HEK293 (cell line): ENCODE data around the gene SMC3.
A peak's percentile ranks its signal among the peaks of the same experiment; 100 is the strongest.

Experiments used
- ELK4 ChIP-seq: IDR thresholded peaks from 2 replicates; pipeline ENCODE4 v1.6.1; 2011; ENCODE audit warnings: mild to moderate bottlenecking, low read depth, low read length, borderline replicate concordance
- GLI2 ChIP-seq: fragments of 450-650 bp; formaldehyde crosslinking; IDR thresholded peaks from 2 replicates; pipeline ENCODE4; 2017; ENCODE audit warnings: missing biosample characterization, missing genetic modification characterization, low read depth, borderline replicate concordance
- GLIS1 ChIP-seq: fragments of 450-650 bp; formaldehyde crosslinking; IDR thresholded peaks from 2 replicates; pipeline ENCODE4 v1.5.1; 2016; ENCODE audit warnings: missing biosample characterization, missing genetic modification characterization
- IKZF3 ChIP-seq: fragments of 450-650 bp; IDR thresholded peaks from 2 replicates; pipeline ENCODE4 v1.5.0; 2018; ENCODE audit warnings: missing biosample characterization, mild to moderate bottlenecking, missing genetic modification characterization, moderate library complexity
- KLF7 ChIP-seq: fragments of 450-650 bp; formaldehyde crosslinking; IDR thresholded peaks from 2 replicates; pipeline ENCODE4 v1.5.1; 2016; ENCODE audit warnings: missing biosample characterization, missing genetic modification characterization, borderline replicate concordance
- KLF9 ChIP-seq: fragments of 450-650 bp; formaldehyde crosslinking; IDR thresholded peaks from 2 replicates; pipeline ENCODE4 v1.5.1; 2016; ENCODE audit warnings: missing biosample characterization, missing genetic modification characterization, low read depth
- MEIS1 ChIP-seq: sonication (generic); formaldehyde crosslinking; IDR thresholded peaks from 2 replicates; pipeline ENCODE4 v1.8.1; 2022; ENCODE audit warnings: missing genetic modification reagents, mild to moderate bottlenecking, borderline replicate concordance
- MYNN ChIP-seq: fragments of 450-650 bp; formaldehyde crosslinking; IDR thresholded peaks from 2 replicates; pipeline ENCODE4 v1.5.1; 2016; ENCODE audit warnings: missing biosample characterization, missing genetic modification characterization, borderline replicate concordance
- MZF1 ChIP-seq: fragments of 450-650 bp; formaldehyde crosslinking; IDR thresholded peaks from 2 replicates; pipeline ENCODE4 v1.5.1; 2017; ENCODE audit warnings: missing biosample characterization, missing genetic modification characterization, borderline replicate concordance
- OSR2 ChIP-seq: fragments of 450-650 bp; formaldehyde crosslinking; IDR thresholded peaks from 2 replicates; pipeline ENCODE4 v1.5.1; 2016; ENCODE audit warnings: missing biosample characterization, missing genetic modification characterization
- SP7 ChIP-seq: fragments of 450-650 bp; formaldehyde crosslinking; IDR thresholded peaks from 2 replicates; pipeline ENCODE4 v1.5.1; 2016; ENCODE audit warnings: missing biosample characterization, missing genetic modification characterization
- TSHZ1 ChIP-seq: fragments of 450-650 bp; formaldehyde crosslinking; IDR thresholded peaks from 2 replicates; pipeline ENCODE4 v1.5.1; 2016; ENCODE audit warnings: missing biosample characterization, missing genetic modification characterization, borderline replicate concordance
- WT1 ChIP-seq: fragments of 450-650 bp; formaldehyde crosslinking; IDR thresholded peaks from 2 replicates; pipeline ENCODE4 v1.5.1; 2016; ENCODE audit warnings: missing biosample characterization, missing genetic modification characterization
- ZBTB20 ChIP-seq: fragments of 450-650 bp; formaldehyde crosslinking; IDR thresholded peaks from 2 replicates; pipeline ENCODE4 v1.5.1; 2016; ENCODE audit warnings: missing biosample characterization, missing genetic modification characterization
- ZBTB7A ChIP-seq: fragments of 450-650 bp; formaldehyde crosslinking; IDR thresholded peaks from 2 replicates; pipeline ENCODE4 v1.5.1; 2016; ENCODE audit warnings: low read depth, missing biosample characterization, missing genetic modification characterization
- ZNF19 ChIP-seq: fragments of 450-650 bp; formaldehyde crosslinking; IDR thresholded peaks from 2 replicates; pipeline ENCODE4; 2016; ENCODE audit warnings: missing biosample characterization, missing genetic modification characterization, low read depth
- ZNF2 ChIP-seq: fragments of 450-650 bp; formaldehyde crosslinking; IDR thresholded peaks from 2 replicates; pipeline ENCODE4 v1.5.1; 2016; ENCODE audit warnings: missing biosample characterization, missing genetic modification characterization
- ZNF211 ChIP-seq: fragments of 450-650 bp; formaldehyde crosslinking; IDR thresholded peaks from 2 replicates; pipeline ENCODE4 v1.5.1; 2016; ENCODE audit warnings: low read depth, missing biosample characterization, missing genetic modification characterization
- ZNF221 ChIP-seq: fragments of 450-650 bp; formaldehyde crosslinking; IDR thresholded peaks from 2 replicates; pipeline ENCODE4 v1.5.1; 2017; ENCODE audit warnings: missing biosample characterization, missing genetic modification characterization, borderline replicate concordance
- ZNF280D ChIP-seq: fragments of 450-650 bp; formaldehyde crosslinking; IDR thresholded peaks from 2 replicates; pipeline ENCODE4 v1.5.1; 2016; ENCODE audit warnings: missing biosample characterization, missing genetic modification characterization
- ZNF354C ChIP-seq: fragments of 450-650 bp; formaldehyde crosslinking; IDR thresholded peaks from 2 replicates; pipeline ENCODE4 v1.5.1; 2016; ENCODE audit warnings: missing biosample characterization, missing genetic modification characterization, low read depth, borderline replicate concordance
- ZNF433 ChIP-seq: fragments of 450-650 bp; formaldehyde crosslinking; IDR thresholded peaks from 2 replicates; pipeline ENCODE4 v1.5.1; 2016; ENCODE audit warnings: missing biosample characterization, missing genetic modification characterization, low read depth
- ZNF473 ChIP-seq: fragments of 450-650 bp; formaldehyde crosslinking; IDR thresholded peaks from 2 replicates; pipeline ENCODE4 v1.5.1; 2017; ENCODE audit warnings: missing biosample characterization, missing genetic modification characterization
- ZNF510 ChIP-seq: fragments of 450-650 bp; formaldehyde crosslinking; IDR thresholded peaks from 2 replicates; pipeline ENCODE4 v1.5.1; 2018; ENCODE audit warnings: mild to moderate bottlenecking, missing genetic modification characterization, missing biosample characterization; ENCODE audit not compliant: insufficient replicate concordance
- ZNF518A ChIP-seq: fragments of 450-650 bp; formaldehyde crosslinking; conservative IDR thresholded peaks from 2 replicates; pipeline ENCODE4 v1.5.1; 2016; ENCODE audit warnings: low read depth, missing biosample characterization, missing genetic modification characterization
- ZNF624 ChIP-seq: fragments of 450-650 bp; formaldehyde crosslinking; IDR thresholded peaks from 2 replicates; pipeline ENCODE4 v1.5.1; 2017; ENCODE audit warnings: missing biosample characterization, missing genetic modification characterization
- ZNF704 ChIP-seq: fragments of 450-650 bp; formaldehyde crosslinking; IDR thresholded peaks from 2 replicates; pipeline ENCODE4 v1.5.1; 2016; ENCODE audit warnings: missing biosample characterization, missing genetic modification characterization

The SMC3 gene

GRCh38 chr10:110641256-110641655 is 73.8 kb downstream of the SMC3 start (continued):
- TF ChIP-seq MZF1 (tag by site-specific recombination), result no peak
- no peak for TF ChIP-seq ZNF211 (tag by site-specific recombination)
- TF ChIP-seq ZBTB7A, result no peak
- 0 out of 2 replicates have a peak, but pooled peaks have one; percentile 21 for TF ChIP-seq GLIS1 (tag by site-specific recombination)
- peak; percentile 62; the same call in 1 of the 2 replicates for TF ChIP-seq TSHZ1 (tag by site-specific recombination)
- no peak for TF ChIP-seq ZNF2 (tag by site-specific recombination)
- no peak for TF ChIP-seq MEIS1 (CRISPR knock-in tag)
- no peak for TF ChIP-seq KLF9 (tag by site-specific recombination)
- TF ChIP-seq ZNF280D (tag by site-specific recombination), result no peak
- no peak for TF ChIP-seq ZNF433
- no peak for TF ChIP-seq ZNF19
- TF ChIP-seq ELK4, result no peak
- no peak for TF ChIP-seq KLF7
- no peak for TF ChIP-seq ZBTB20 (tag by site-specific recombination)
- peak; percentile 94 for TF ChIP-seq OSR2 (tag by site-specific recombination)
- TF ChIP-seq ZNF354C, result no peak
- no peak for TF ChIP-seq ZNF221
- TF ChIP-seq ZNF510 (tag by site-specific recombination), result no peak
- peak; percentile 79 for TF ChIP-seq WT1
- no peak for TF ChIP-seq ZNF704 (tag by site-specific recombination)
- no peak for TF ChIP-seq GLI2 (tag by site-specific recombination)
- TF ChIP-seq SP7 (tag by site-specific recombination), result peak; percentile 72
- no peak for TF ChIP-seq MYNN
- peak; percentile 33; the same call in 1 of the 2 replicates for TF ChIP-seq IKZF3 (tag by site-specific recombination)
- TF ChIP-seq ZNF518A (tag by site-specific recombination), result no peak
- no peak for TF ChIP-seq ZNF473 (tag by site-specific recombination)
- no peak for TF ChIP-seq ZNF624
